ENCODE data around the gene PTPN1. TPM values are rescaled to one million over a fixed set of nuclear protein-coding genes. Genes with fewer than 3 reads are reported as not detected.

The PTPN1 gene
- total RNA-seq, 3 donors from 2014 or later = 72.0 to 87.9 (median 72.3) TPM

GRCh38 chr20:50540620-50541605, 30.7 kb downstream of the PTPN1 start:
- ATAC-seq = no peak
- no peak for DNase-seq
- peaks cover 8% of the 10 kb centered on the region for H3K36me3 Mint-ChIP-seq (ENCODE audit: insufficient read depth)
- no peaks in the 10 kb centered on the region for H3K27me3 Mint-ChIP-seq (ENCODE audit: low read depth)
- no peak overlapping the region for H3K4me3 Mint-ChIP-seq
- H3K9me3 Mint-ChIP-seq = no peaks in the 10 kb centered on the region
- peaks cover 70% of the 10 kb centered on the region for H3K4me1 Mint-ChIP-seq (ENCODE audit: low read depth)

GRCh38 chr20:50541606-50542041, 31.4 kb downstream of the PTPN1 start:
- H3K9me3 Mint-ChIP-seq = no peaks in the 10 kb centered on the region
- ATAC-seq = no peak
- no peak overlapping the region for H3K4me3 Mint-ChIP-seq
- peaks cover 9% of the 10 kb centered on the region for H3K36me3 Mint-ChIP-seq (ENCODE audit: insufficient read depth)
- no peak for DNase-seq
- H3K27me3 Mint-ChIP-seq (ENCODE audit: low read depth) = no peaks in the 10 kb centered on the region
- H3K4me1 Mint-ChIP-seq (ENCODE audit: low read depth) = peaks cover 72% of the 10 kb centered on the region

GRCh38 chr20:50543326-50543725, 33.1 kb downstream of the PTPN1 start:
- ATAC-seq = no peak
- Mint-ChIP-seq H3K36me3 (ENCODE audit: insufficient read depth) (peaks cover 8% of the 10 kb centered on the region), H3K4me3 (no peak overlapping the region)

GRCh38 chr20:50545126-50545525, 34.9 kb downstream of the PTPN1 start:
- Mint-ChIP-seq H3K36me3 (ENCODE audit: insufficient read depth) (peaks cover 16% of the 10 kb centered on the region), H3K27me3 (ENCODE audit: low read depth) (no peaks in the 10 kb centered on the region), H3K4me3 (no peak overlapping the region), H3K4me1 (ENCODE audit: low read depth) (peaks cover 87% of the 10 kb centered on the region), H3K9me3 (no peaks in the 10 kb centered on the region)
- no peak for ATAC-seq
- no peak for DNase-seq

More at GRCh38 chr20:50543326-50543725, 33.1 kb downstream of the PTPN1 start:
- Mint-ChIP-seq H3K27me3 (ENCODE audit: low read depth) (no peaks in the 10 kb centered on the region), H3K4me1 (ENCODE audit: low read depth) (peaks cover 77% of the 10 kb centered on the region), H3K9me3 (no peaks in the 10 kb centered on the region)
- DNase-seq = no peak

- Mint-ChIP-seq H3K36me3 (ENCODE audit: insufficient read depth) (peaks cover 29% of the 10 kb centered on the region), H3K9me3 (no peaks in the 10 kb centered on the region), H3K4me3 (peak overlapping the region; percentile 69), H3K27me3 (ENCODE audit: low read depth) (no peaks in the 10 kb centered on the region), H3K4me1 (ENCODE audit: low read depth) (peaks cover 73% of the 10 kb centered on the region)
- peak; percentile 75 to 76 for ATAC-seq
- DNase-seq = no peak
Measured at GRCh38 chr20:50546729-50547314, 36.6 kb downstream of the PTPN1 start.

- H3K27me3 Mint-ChIP-seq (ENCODE audit: low read depth) = no peaks in the 10 kb centered on the region
- no peak for DNase-seq
- no peaks in the 10 kb centered on the region for H3K9me3 Mint-ChIP-seq
- H3K4me1 Mint-ChIP-seq (ENCODE audit: low read depth) = peaks cover 63% of the 10 kb centered on the region
- H3K36me3 Mint-ChIP-seq (ENCODE audit: insufficient read depth) = peaks cover 31% of the 10 kb centered on the region
- ATAC-seq = no peak
- peak overlapping the region; percentile 61 for H3K4me3 Mint-ChIP-seq
Measured at GRCh38 chr20:50547964-50548363, 37.8 kb downstream of the PTPN1 start.

GRCh38 chr20:50548396-50548795, 38.2 kb downstream of the PTPN1 start:
- no peaks in the 10 kb centered on the region for H3K27me3 Mint-ChIP-seq (ENCODE audit: low read depth)
- peaks cover 31% of the 10 kb centered on the region for H3K36me3 Mint-ChIP-seq (ENCODE audit: insufficient read depth)
- no peak for ATAC-seq
- no peak overlapping the region for H3K4me3 Mint-ChIP-seq
- peaks cover 59% of the 10 kb centered on the region for H3K4me1 Mint-ChIP-seq (ENCODE audit: low read depth)
- H3K9me3 Mint-ChIP-seq = no peaks in the 10 kb centered on the region
- no peak for DNase-seq

- DNase-seq = no peak
- Mint-ChIP-seq H3K4me3 (no peak overlapping the region), H3K36me3 (ENCODE audit: insufficient read depth) (peaks cover 28% of the 10 kb centered on the region), H3K27me3 (ENCODE audit: low read depth) (no peaks in the 10 kb centered on the region), H3K9me3 (no peaks in the 10 kb centered on the region), H3K4me1 (ENCODE audit: low read depth) (peaks cover 46% of the 10 kb centered on the region)
- ATAC-seq = no peak
Measured at GRCh38 chr20:50550531-50550930, 40.3 kb downstream of the PTPN1 start.

- peaks cover 32% of the 10 kb centered on the region for H3K36me3 Mint-ChIP-seq (ENCODE audit: insufficient read depth)
- no peak for DNase-seq
- H3K27me3 Mint-ChIP-seq (ENCODE audit: low read depth) = no peaks in the 10 kb centered on the region
- H3K4me1 Mint-ChIP-seq (ENCODE audit: low read depth) = peaks cover 46% of the 10 kb centered on the region
- no peaks in the 10 kb centered on the region for H3K9me3 Mint-ChIP-seq
- peak overlapping the region; percentile 6 for H3K4me3 Mint-ChIP-seq
- peak; percentile 68 to 73 for ATAC-seq
Measured at GRCh38 chr20:50551288-50551687, 41.1 kb downstream of the PTPN1 start.

GRCh38 chr20:50552979-50553378, 42.8 kb downstream of the PTPN1 start:
- peaks cover 40% of the 10 kb centered on the region for H3K4me1 Mint-ChIP-seq (ENCODE audit: low read depth)
- peaks cover 33% of the 10 kb centered on the region for H3K36me3 Mint-ChIP-seq (ENCODE audit: insufficient read depth)
- no peaks in the 10 kb centered on the region for H3K27me3 Mint-ChIP-seq (ENCODE audit: low read depth)
- H3K9me3 Mint-ChIP-seq = no peaks in the 10 kb centered on the region
- DNase-seq (no peak), ATAC-seq (no peak)
- no peak overlapping the region for H3K4me3 Mint-ChIP-seq

GRCh38 chr20:50554694-50555579, 44.8 kb downstream of the PTPN1 start:
- Mint-ChIP-seq H3K27me3 (ENCODE audit: low read depth) (no peaks in the 10 kb centered on the region), H3K4me1 (ENCODE audit: low read depth) (peaks cover 40% of the 10 kb centered on the region), H3K4me3 (no peak overlapping the region), H3K36me3 (ENCODE audit: insufficient read depth) (peaks cover 33% of the 10 kb centered on the region), H3K9me3 (no peaks in the 10 kb centered on the region)
- DNase-seq = no peak
- ATAC-seq = no peak

- ATAC-seq (no peak), DNase-seq (no peak)
- Mint-ChIP-seq H3K4me1 (ENCODE audit: low read depth) (peaks cover 37% of the 10 kb centered on the region), H3K4me3 (no peak overlapping the region), H3K36me3 (ENCODE audit: insufficient read depth) (peaks cover 28% of the 10 kb centered on the region), H3K9me3 (no peaks in the 10 kb centered on the region), H3K27me3 (ENCODE audit: low read depth) (no peaks in the 10 kb centered on the region)
Measured at GRCh38 chr20:50555662-50556061, 45.5 kb downstream of the PTPN1 start.

GRCh38 chr20:50557549-50558134, 47.5 kb downstream of the PTPN1 start:
- Mint-ChIP-seq H3K9me3 (no peaks in the 10 kb centered on the region), H3K4me1 (ENCODE audit: low read depth) (peaks cover 55% of the 10 kb centered on the region), H3K4me3 (no peak overlapping the region), H3K36me3 (ENCODE audit: insufficient read depth) (peaks cover 31% of the 10 kb centered on the region), H3K27me3 (ENCODE audit: low read depth) (no peaks in the 10 kb centered on the region)
- ATAC-seq (no peak), DNase-seq (no peak)

- DNase-seq = no peak
- ATAC-seq = no peak
- Mint-ChIP-seq H3K36me3 (ENCODE audit: insufficient read depth) (peaks cover 38% of the 10 kb centered on the region), H3K27me3 (ENCODE audit: low read depth) (no peaks in the 10 kb centered on the region), H3K4me1 (ENCODE audit: low read depth) (peaks cover 61% of the 10 kb centered on the region), H3K4me3 (no peak overlapping the region), H3K9me3 (no peaks in the 10 kb centered on the region)
Measured at GRCh38 chr20:50558483-50558925, 48.3 kb downstream of the PTPN1 start.

Measured in activated T-cell treated with anti-CD3 and anti-CD28 coated beads, Interleukin-2, amount 50 U/mL, for 4 hours (primary cell).